HL-60 (cell line): Measurements from ENCODE around the gene LCN15.

Experiments used
- CTCF ChIP-seq: IDR thresholded peaks from one replicate; pipeline ENCODE4 v1.5.1; 2011; ENCODE audit warnings: low read length, control low read depth, inconsistent platforms; ENCODE audit not compliant: insufficient read depth
- POLR2AphosphoS5 ChIP-seq: IDR thresholded peaks from 2 replicates; pipeline ENCODE4 v1.6.1; 2012; ENCODE audit warnings: low read depth
- SPI1 ChIP-seq: IDR thresholded peaks from 2 replicates; pipeline ENCODE4 v1.6.1; 2012; ENCODE audit warnings: low read depth, mild to moderate bottlenecking, borderline replicate concordance
- TF ChIP-seq, protein P1 (sequence below): IDR thresholded peaks from 2 replicates; pipeline ENCODE4 v1.6.1; 2012; ENCODE audit warnings: low read depth; ENCODE audit not compliant: insufficient replicate concordance

DNA sequence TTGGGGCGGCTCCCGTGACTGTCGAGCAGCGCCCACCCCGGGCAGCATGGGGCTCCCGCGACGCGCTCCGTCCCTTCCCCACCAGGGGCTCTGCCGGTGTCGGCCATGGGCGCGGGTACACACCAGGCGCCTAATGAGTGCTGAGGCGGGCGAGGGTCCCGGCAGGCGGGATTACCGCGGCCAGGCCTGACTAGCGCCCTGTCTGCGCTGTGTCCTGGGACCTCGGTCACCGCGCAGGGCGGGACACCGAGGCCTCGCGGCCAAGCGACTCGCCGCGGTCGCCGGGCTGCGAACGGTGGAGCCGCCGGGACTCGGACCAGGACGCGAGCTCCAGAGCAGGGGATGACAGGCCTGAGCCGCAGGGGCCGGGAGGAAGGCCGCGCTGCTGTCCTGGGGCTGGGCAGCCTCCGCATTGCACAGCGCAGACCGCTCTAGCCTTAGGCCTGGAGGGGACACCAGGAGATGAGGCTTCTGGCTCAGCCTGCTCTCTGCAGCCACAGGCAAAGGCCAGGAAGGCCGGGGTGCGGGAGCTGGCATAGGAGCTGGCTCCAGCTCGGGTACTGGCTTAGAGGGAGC lies 35.7 kb downstream of the LCN15 start:
- TF ChIP-seq CTCF (no peak), SPI1 (no peak), POLR2AphosphoS5 (no peak)
- TF ChIP-seq, protein P1, sequence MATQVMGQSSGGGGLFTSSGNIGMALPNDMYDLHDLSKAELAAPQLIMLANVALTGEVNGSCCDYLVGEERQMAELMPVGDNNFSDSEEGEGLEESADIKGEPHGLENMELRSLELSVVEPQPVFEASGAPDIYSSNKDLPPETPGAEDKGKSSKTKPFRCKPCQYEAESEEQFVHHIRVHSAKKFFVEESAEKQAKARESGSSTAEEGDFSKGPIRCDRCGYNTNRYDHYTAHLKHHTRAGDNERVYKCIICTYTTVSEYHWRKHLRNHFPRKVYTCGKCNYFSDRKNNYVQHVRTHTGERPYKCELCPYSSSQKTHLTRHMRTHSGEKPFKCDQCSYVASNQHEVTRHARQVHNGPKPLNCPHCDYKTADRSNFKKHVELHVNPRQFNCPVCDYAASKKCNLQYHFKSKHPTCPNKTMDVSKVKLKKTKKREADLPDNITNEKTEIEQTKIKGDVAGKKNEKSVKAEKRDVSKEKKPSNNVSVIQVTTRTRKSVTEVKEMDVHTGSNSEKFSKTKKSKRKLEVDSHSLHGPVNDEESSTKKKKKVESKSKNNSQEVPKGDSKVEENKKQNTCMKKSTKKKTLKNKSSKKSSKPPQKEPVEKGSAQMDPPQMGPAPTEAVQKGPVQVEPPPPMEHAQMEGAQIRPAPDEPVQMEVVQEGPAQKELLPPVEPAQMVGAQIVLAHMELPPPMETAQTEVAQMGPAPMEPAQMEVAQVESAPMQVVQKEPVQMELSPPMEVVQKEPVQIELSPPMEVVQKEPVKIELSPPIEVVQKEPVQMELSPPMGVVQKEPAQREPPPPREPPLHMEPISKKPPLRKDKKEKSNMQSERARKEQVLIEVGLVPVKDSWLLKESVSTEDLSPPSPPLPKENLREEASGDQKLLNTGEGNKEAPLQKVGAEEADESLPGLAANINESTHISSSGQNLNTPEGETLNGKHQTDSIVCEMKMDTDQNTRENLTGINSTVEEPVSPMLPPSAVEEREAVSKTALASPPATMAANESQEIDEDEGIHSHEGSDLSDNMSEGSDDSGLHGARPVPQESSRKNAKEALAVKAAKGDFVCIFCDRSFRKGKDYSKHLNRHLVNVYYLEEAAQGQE: no peak
